ENCODE data around the gene ORC3. TPM values are rescaled to one million over a fixed set of nuclear protein-coding genes. Genes with fewer than 3 reads are reported as not detected.

The ORC3 gene
- total and polyA plus RNA-seq, 10 of the 15 experiments (the other 5 are each of a cell fraction or from before 2014, with no cell fraction given), result 27.2 to 76.3 (median 54.6) TPM

GRCh38 chr6:87623248-87623647 is 33.3 kb downstream of the ORC3 start:
- ChIA-PET RAD21 (ENCODE audit: unreplicated experiment) (no interaction called here), CTCF (interaction anchor here (0.6 kb wide), 1 partner anchor 31 kb away, joined by 3 read pairs; no protein-coding TSS in a partner anchor), SMC1A (ENCODE audit: uncharacterized antibody, unreplicated experiment) (interaction anchor here (1.6 kb wide), 1 partner anchor 203 kb away, joined by 3 read pairs; no protein-coding TSS in a partner anchor), POLR2A (interaction anchor here (0.6 kb wide), 2 partner anchors 68 to 377 kb away, joined by 4 to 6 read pairs; no protein-coding TSS in a partner anchor)
- intact Hi-C loops (cut with micrococcal nuclease; ENCODE audit: unreplicated experiment) (no loop called here), in situ Hi-C loops (cut with MboI) (no loop called here)
- H3K79me2 ChIP-seq (ENCODE audit: control insufficient read depth, insufficient read depth, low read length), result no peaks in the 10 kb centered on the region
- no peaks in the 10 kb centered on the region; the same call in 2 of the 3 replicates for H3K9me3 ChIP-seq (replicated peaks; ENCODE audit: control insufficient read depth, insufficient read depth, low read length)
- H3K9ac ChIP-seq (ENCODE audit: control insufficient read depth, insufficient read depth, low read length), result no peak overlapping the region
- no peaks in the 10 kb centered on the region; the same call in 1 of the 2 replicates for H3K4me1 ChIP-seq (ENCODE audit: control insufficient read depth, insufficient read depth, low read length)
- H3K27me3 ChIP-seq (replicated peaks in 1 of 2; ENCODE audit: control insufficient read depth in 2 of 2, insufficient read depth in 2 of 2, low read length in 1 of 2), result no peaks in the 10 kb centered on the region
- no peak overlapping the region for H3K27ac ChIP-seq (ENCODE audit: control insufficient read depth, insufficient read depth)
- no TSS peak for BruUV-seq (replicated peaks)
- no peak overlapping the region for H3K4me2 ChIP-seq (ENCODE audit: control insufficient read depth, insufficient read depth)
- 100% methylated on average over 3 of the region's 3 CpGs for WGBS (ENCODE audit: insufficient coverage, insufficient replicate concordance, low lambda C conversion rate, missing lambda C conversion rate)
- no peak overlapping the region for H2AFZ ChIP-seq (ENCODE audit: control insufficient read depth, low read depth, low read length)
- no peak for DNase-seq (ENCODE audit: low read depth, low spot score)
- 0 out of 4 replicates have a peak, but pooled peaks cover 0 to 2% of the 10 kb centered on the region in 2 experiments for H3K36me3 ChIP-seq (ENCODE audit: control insufficient read depth in 2 of 2, insufficient read depth in 2 of 2, low read length in 1 of 2)
- no peak overlapping the region for H3K4me3 ChIP-seq
- TF ChIP-seq YY1 (IDR thresholded peaks at IDR 0.05; ENCODE audit: low read depth, low read length) (no peak), MTA2 (IDR thresholded peaks at IDR 0.05; ENCODE audit: low read depth) (no peak), RAD21 (IDR thresholded peaks at IDR 0.05; ENCODE audit: insufficient read depth, low read depth, low read length) (no peak), BACH1 (IDR thresholded peaks at IDR 0.05; ENCODE audit: borderline replicate concordance) (no peak), BRCA1 (IDR thresholded peaks at IDR 0.05; ENCODE audit: low read depth, low read length) (no peak), MEF2A (IDR thresholded peaks at IDR 0.05; ENCODE audit: insufficient read depth, low read depth, low read length) (no peak), SUPT20H (IDR thresholded peaks at IDR 0.05; ENCODE audit: borderline replicate concordance, control insufficient read depth, low read depth, low read length) (no peak), NFXL1 (IDR thresholded peaks at IDR 0.05; ENCODE audit: borderline replicate concordance) (no peak), NRF1 (conservative IDR thresholded peaks at IDR 0.05; ENCODE audit: low read depth, low read length) (no peak), IRF4 (IDR thresholded peaks at IDR 0.05; ENCODE audit: low read depth, low read length) (no peak)
- no peak for FAIRE-seq
- ATAC-seq, result no peak
- H4K20me1 ChIP-seq (ENCODE audit: control insufficient read depth, insufficient read depth), result no peaks in the 10 kb centered on the region
